ENCODE data around the gene TBL2. TPM values are rescaled to one million over a fixed set of nuclear protein-coding genes. Genes with fewer than 3 reads are reported as not detected.

The TBL2 gene
- 64.4 and 68.7 TPM in 2 replicates for total RNA-seq

GRCh38 chr7:73578342-73579128 lies at the start of gene TBL2:
TSS of gene TBL2 (minus strand) at chr7:73578579. CDS start at chr7:73578549, 30 bp downstream.
- H3K4me3 ChIP-seq (ENCODE audit: low read depth, low read length), result peak within 1 kb of the TSS; percentile 68
- peak; percentile 99 for DNase-seq (ENCODE audit: low read depth)
- peak; percentile 26 for TF ChIP-seq CTCF (IDR thresholded peaks at IDR 0.05; ENCODE audit: insufficient read depth, low read depth, low read length)

DNA sequence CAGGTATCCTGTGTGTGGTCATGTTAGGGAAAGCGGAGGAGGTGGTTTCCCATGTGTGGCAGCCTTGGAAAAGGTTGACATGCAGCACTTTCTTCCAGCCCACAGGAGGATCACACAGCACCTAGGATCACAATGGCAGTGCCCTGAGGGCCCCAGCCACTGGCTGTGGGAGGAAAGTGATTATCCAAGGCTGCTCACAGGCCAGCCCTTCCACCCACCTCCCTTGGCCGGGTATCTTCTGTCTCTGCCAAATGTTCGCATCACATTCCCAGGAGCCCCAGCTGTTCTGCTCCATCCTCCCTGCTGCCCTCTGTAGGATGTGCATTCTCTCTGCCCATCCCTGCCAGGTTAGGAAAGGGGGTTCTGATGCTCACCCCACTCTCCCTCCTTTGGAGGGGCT lies 48.4 kb upstream of the TBL2 start:
- no peak overlapping the region for H3K4me3 ChIP-seq (ENCODE audit: low read depth, low read length)
- peak; percentile 11 for TF ChIP-seq CTCF (IDR thresholded peaks at IDR 0.05; ENCODE audit: insufficient read depth, low read depth, low read length)
- no peak for DNase-seq (ENCODE audit: low read depth)

DNA sequence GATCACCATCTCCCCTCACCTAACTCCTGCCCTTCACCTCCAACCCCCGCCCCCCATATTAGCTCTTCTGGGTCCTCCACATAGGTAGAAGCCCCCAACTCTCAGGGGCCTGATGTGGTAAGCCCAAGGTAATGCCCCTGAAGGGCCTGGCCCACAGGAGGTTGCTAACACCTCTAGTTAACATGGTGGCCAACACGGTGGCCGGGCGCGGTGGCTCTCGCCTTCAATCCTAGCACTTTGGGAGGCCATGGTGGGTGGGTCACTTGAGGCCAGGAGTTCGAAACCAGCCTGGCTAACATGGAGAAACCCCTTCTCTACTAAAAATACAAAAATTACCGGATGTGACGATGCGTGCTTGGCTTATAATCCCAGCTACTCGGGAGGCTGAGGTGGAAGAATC lies 46.9 kb upstream of the TBL2 start:
- H3K4me3 ChIP-seq (ENCODE audit: low read depth, low read length), result no peak overlapping the region
- DNase-seq (ENCODE audit: low read depth), result no peak
- TF ChIP-seq CTCF (IDR thresholded peaks at IDR 0.05; ENCODE audit: insufficient read depth, low read depth, low read length), result no peak

DNA sequence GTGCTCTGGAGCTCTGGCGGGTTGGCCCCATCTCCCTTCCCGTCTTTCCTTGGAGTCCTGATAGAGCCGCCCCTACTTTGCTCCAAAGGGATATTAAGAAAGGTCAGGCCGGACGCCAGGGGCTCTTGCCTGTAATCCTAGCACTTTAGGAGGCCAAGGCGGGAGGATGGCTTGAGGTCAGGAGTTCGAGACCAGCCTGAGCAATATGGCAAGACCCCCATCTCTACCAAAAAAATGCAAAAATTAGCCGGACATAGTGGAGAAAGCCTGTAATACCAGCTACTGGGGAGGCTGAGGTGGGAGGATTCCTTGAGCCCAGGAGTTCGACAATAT lies 46.3 kb upstream of the TBL2 start:
- no peak overlapping the region for H3K4me3 ChIP-seq (ENCODE audit: low read depth, low read length)
- TF ChIP-seq CTCF (IDR thresholded peaks at IDR 0.05; ENCODE audit: insufficient read depth, low read depth, low read length), result no peak

DNA sequence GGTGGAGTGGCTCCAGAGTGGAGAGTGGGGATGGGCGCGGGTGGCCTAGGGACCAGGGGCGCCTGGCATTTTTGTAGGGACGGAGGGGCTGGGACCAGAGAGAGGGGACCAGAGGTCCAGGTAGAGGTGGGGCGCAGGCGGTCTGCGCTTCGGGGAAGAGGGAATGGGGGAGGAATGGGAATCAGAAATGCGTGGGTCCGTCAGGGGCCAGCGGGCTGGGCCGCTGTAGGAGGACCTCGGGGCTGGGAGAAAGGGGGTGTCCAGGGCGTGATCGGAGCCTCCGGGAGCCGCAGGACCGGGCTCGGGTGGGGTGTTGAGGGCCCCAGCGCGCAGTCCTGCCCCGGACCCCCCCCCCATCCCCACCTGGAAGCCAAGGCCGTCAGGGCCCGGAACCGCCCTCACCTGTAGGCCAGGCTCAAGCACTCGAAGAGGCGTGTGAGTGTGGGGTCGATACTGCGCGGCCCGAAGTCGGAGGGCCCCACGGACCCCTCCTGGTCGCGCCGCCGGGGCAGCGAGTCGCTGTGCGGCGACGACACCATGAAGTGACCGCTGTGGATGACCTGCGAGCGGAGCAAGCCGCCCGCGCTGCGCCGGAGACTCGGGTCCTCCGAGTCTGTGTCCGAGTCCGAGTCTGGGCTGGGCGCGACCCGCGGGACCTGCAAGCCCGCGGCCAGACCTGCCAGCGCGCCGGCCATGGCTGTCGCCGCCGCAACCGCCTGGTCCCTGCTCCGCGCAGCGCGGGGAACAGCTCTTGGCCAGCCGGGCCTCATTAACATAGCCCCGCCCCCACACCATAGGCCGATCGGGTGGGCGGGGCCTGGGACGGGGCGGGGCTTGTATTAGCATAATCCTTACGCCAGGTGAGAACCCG lies 45.7 kb upstream of the TBL2 start, which contains the start of gene MLXIPL:
Gene MLXIPL, minus strand, starts transcription at position 725 of the 871 bp plus-strand sequence. Its CDS starts 30 bp downstream, at position 695.
- TF ChIP-seq CTCF (IDR thresholded peaks at IDR 0.05; ENCODE audit: insufficient read depth, low read depth, low read length), result no peak
- peak within 1 kb of the TSS; percentile 48 for H3K4me3 ChIP-seq (ENCODE audit: low read depth, low read length)
- DNase-seq (ENCODE audit: low read depth), result peak; percentile 35

More for the DNA sequence above, 46.3 kb upstream of the TBL2 start:
- DNase-seq (ENCODE audit: low read depth), result no peak

- no peak for DNase-seq (ENCODE audit: low read depth)
- no peak for TF ChIP-seq CTCF (IDR thresholded peaks at IDR 0.05; ENCODE audit: insufficient read depth, low read depth, low read length)
- no peak overlapping the region for H3K4me3 ChIP-seq (ENCODE audit: low read depth, low read length)
Measured at GRCh38 chr7:73622909-73623797, 44.8 kb upstream of the TBL2 start.
